ENCODE data around the gene HTR3D. TPM values are rescaled to one million over a fixed set of nuclear protein-coding genes. Genes with fewer than 3 reads are reported as not detected.

Gene HTR3D
- total RNA-seq, 4 donors from 2014 or later: not detected

DNA sequence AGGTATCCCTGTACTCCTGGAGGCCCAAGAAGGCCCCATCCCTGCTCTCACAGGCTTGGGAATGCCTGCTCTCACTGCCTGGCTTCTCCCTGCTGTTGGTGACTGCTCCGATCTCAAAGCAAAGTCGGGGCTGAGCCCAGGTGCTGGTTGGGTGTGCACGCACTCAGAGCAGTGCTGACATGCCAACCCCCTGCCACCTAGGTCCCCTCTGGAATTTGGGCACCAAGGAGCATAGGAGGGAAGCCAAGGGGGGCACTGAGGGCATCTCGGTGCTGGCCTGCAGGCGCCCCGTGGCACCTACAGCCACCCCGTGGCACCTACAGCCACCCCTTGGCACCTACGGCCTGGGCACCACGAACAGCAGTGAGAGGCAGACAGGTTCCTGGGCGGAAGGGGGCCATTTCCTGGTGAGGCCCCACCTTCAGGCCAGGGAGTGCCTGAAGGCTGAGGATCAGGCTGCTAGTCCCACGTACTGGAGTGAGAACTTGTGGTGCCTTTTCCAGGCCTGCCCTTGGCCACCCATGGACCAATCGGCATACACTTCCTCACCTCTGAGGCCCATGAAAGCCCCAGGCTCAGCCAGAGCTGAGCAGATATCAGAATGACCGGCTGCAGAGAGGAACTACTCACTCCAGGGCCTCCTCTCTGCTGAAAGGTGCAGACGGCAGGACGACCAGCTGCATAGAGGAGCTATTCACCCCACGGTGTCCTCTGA lies 49.7 kb downstream of the HTR3D start:
- Histone ChIP-seq H3K36me3 (no peaks in the 10 kb centered on the region), H3K27me3 (no peaks in the 10 kb centered on the region), H3K4me3 (no peak overlapping the region), H3K27ac (no peak overlapping the region), H3K4me1 (no peaks in the 10 kb centered on the region), H3K9me3 (no peaks in the 10 kb centered on the region)
- DNase-seq: no peak
- TF ChIP-seq POLR2AphosphoS5 (IDR thresholded peaks at IDR 0.05) (no peak), CTCF (IDR thresholded peaks at IDR 0.05) (no peak), EP300 (IDR thresholded peaks at IDR 0.05; ENCODE audit: low read depth) (no peak), POLR2A (IDR thresholded peaks at IDR 0.05) (no peak)
- 83 to 93% methylated on average over 3 to 16 of the region's 16 CpGs for WGBS, 2 donors (ENCODE audit: low coverage in 1 of 2)
- in situ Hi-C loops (cut with MboI; ENCODE audit: low pct_ligation_motif_present in 1 of 4, low pct_unique_long_range_greater_than_20kb in 1 of 4, low sequenced_read_pairs in 3 of 4) (no loop called here), intact Hi-C loops (cut with DNase I; ENCODE audit: low total_unique reads) (no loop called here)

- no peaks in the 10 kb centered on the region for H3K9me3 ChIP-seq
- H3K27ac ChIP-seq: no peak overlapping the region
- H3K36me3 ChIP-seq: no peaks in the 10 kb centered on the region
- no peaks in the 10 kb centered on the region for H3K27me3 ChIP-seq
- DNase-seq: no peak
- no peak overlapping the region for H3K4me3 ChIP-seq
- no peak for TF ChIP-seq POLR2AphosphoS5 (IDR thresholded peaks at IDR 0.05)
- no peak for TF ChIP-seq EP300 (IDR thresholded peaks at IDR 0.05; ENCODE audit: low read depth)
- no peak for TF ChIP-seq POLR2A (IDR thresholded peaks at IDR 0.05)
- no peak for TF ChIP-seq CTCF (IDR thresholded peaks at IDR 0.05)
- intact Hi-C loops (cut with DNase I; ENCODE audit: low total_unique reads): no loop called here
- in situ Hi-C loops (cut with MboI; ENCODE audit: low pct_ligation_motif_present in 1 of 4, low pct_unique_long_range_greater_than_20kb in 1 of 4, low sequenced_read_pairs in 3 of 4): no loop called here
- 92% methylated on average over 10 of the region's 10 CpGs; no CpG with 5 or more reads in 1 of the 2 donors for WGBS, 2 donors (ENCODE audit: low coverage in 1 of 2)
- H3K4me1 ChIP-seq: no peaks in the 10 kb centered on the region
Observed at GRCh38 chr3:184082034-184082433, 50.5 kb downstream of the HTR3D start.

DNA sequence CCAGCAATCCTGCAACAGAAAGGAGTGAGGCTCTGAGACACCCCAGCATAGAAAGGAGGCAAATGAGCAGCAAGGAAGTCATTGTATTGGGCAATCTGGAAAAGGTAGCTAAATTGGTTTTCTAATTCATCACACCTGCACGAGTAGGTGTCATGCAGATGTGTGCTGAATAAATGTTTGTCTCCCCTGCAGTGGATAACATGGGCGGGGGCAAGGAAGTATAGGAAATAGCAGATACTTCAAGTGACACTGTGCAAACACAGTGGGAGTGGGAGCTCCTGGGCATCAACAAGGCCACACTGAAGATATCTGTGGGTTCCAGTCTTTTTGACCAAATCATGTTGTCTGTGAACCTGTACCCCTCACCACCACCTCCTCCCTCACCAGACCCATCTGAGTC lies 50.9 kb downstream of the HTR3D start:
- 43% methylated on average over 2 of the region's 2 CpGs; no CpG with 5 or more reads in 1 of the 2 donors for WGBS, 2 donors (ENCODE audit: low coverage in 1 of 2)
- in situ Hi-C loops (cut with MboI; ENCODE audit: low pct_ligation_motif_present in 1 of 4, low pct_unique_long_range_greater_than_20kb in 1 of 4, low sequenced_read_pairs in 3 of 4): no loop called here
- H3K36me3 ChIP-seq: no peaks in the 10 kb centered on the region
- TF ChIP-seq POLR2A (IDR thresholded peaks at IDR 0.05) (no peak), CTCF (IDR thresholded peaks at IDR 0.05) (no peak), EP300 (IDR thresholded peaks at IDR 0.05; ENCODE audit: low read depth) (no peak), POLR2AphosphoS5 (IDR thresholded peaks at IDR 0.05) (no peak)
- H3K4me1 ChIP-seq: no peaks in the 10 kb centered on the region
- H3K4me3 ChIP-seq: no peak overlapping the region
- intact Hi-C loops (cut with DNase I; ENCODE audit: low total_unique reads): no loop called here
- no peaks in the 10 kb centered on the region for H3K9me3 ChIP-seq
- H3K27ac ChIP-seq: no peak overlapping the region
- no peak for DNase-seq
- H3K27me3 ChIP-seq: no peaks in the 10 kb centered on the region

DNA sequence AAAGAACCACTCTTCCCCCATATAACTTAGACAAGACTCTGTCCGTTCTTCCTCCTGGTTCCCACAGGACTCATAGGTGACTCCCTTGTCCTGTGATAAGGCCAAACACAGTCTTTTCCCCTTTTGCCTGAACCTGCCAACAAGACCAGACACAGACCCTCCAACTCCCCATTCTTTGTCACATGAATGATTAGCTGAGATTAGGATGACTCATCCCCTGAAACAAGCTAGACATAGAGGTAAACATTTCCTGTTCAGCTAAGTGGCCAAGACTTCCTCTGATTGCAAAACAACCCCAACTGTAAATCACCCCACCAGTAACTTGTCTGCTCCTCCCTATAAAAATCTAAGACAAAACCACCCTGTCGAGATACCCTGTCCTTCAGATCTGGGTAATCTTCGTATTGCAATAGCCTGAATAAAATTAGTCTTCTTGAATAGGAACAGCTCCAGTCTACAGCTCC lies 53.9 kb downstream of the HTR3D start:
- 66% methylated on average over 3 of the region's 3 CpGs; no CpG with 5 or more reads in 1 of the 2 donors for WGBS, 2 donors (ENCODE audit: low coverage in 1 of 2)
- in situ Hi-C loops (cut with MboI; ENCODE audit: low pct_ligation_motif_present in 1 of 4, low pct_unique_long_range_greater_than_20kb in 1 of 4, low sequenced_read_pairs in 3 of 4): no loop called here
- H3K4me1 ChIP-seq: no peaks in the 10 kb centered on the region
- intact Hi-C loops (cut with DNase I; ENCODE audit: low total_unique reads): no loop called here
- no peak for DNase-seq
- no peaks in the 10 kb centered on the region for H3K36me3 ChIP-seq
- TF ChIP-seq POLR2A (IDR thresholded peaks at IDR 0.05) (no peak), CTCF (IDR thresholded peaks at IDR 0.05) (no peak), EP300 (IDR thresholded peaks at IDR 0.05; ENCODE audit: low read depth) (no peak), POLR2AphosphoS5 (IDR thresholded peaks at IDR 0.05) (no peak)
- no peak overlapping the region for H3K4me3 ChIP-seq
- no peaks in the 10 kb centered on the region for H3K27me3 ChIP-seq
- H3K27ac ChIP-seq: no peak overlapping the region
- H3K9me3 ChIP-seq: no peaks in the 10 kb centered on the region

Small RNA genes lying within 50 kb of the gene (small RNA-seq; reads per million reads assigned to genes)
- 0 reads per million in 4 donors for gene RF00019

Other genes starting within 250 kb of the HTR3D start
- 1 to 10 TPM in 2 of 4 donors, not detected in 2; 1.4 to 2.1 TPM for gene MAP6D1, start 206.2 kb upstream of the HTR3D start, total RNA-seq
- gene PARL, start 146.9 kb upstream of the HTR3D start, total RNA-seq: 10 to 100 TPM; 27.3 to 61.3 (median 48.8) TPM
- 100 to 1,000 TPM in 1 of 4 donors, 10 to 100 TPM in 3; 74.1 to 168 (median 83.8) TPM for gene ABCC5, start 13.9 kb upstream of the HTR3D start, total RNA-seq
- under 1 TPM in 1 of 4 donors, not detected in 3; 0.48 TPM for gene HTR3C, start 21.3 kb downstream of the HTR3D start, total RNA-seq
- gene HTR3E, start 65.3 kb downstream of the HTR3D start, total RNA-seq: 1 to 10 TPM in 2 of 4 donors, under 1 TPM in 1, not detected in 1; 0.80 to 1.8 (median 1.3) TPM
- 10 to 100 TPM; 45.1 to 49.7 (median 48.1) TPM for gene EIF2B5, start 103.6 kb downstream of the HTR3D start, total RNA-seq
- 100 to 1,000 TPM in 1 of 4 donors, 10 to 100 TPM in 3; 54.1 to 174 (median 65.7) TPM for gene DVL3, start 123.6 kb downstream of the HTR3D start, total RNA-seq
- gene AP2M1, start 143.1 kb downstream of the HTR3D start, total RNA-seq: 100 to 1,000 TPM; 153 to 318 (median 182) TPM
- gene ABCF3, start 154.5 kb downstream of the HTR3D start, total RNA-seq: 100 to 1,000 TPM in 2 of 4 donors, 10 to 100 TPM in 2; 58.6 to 286 (median 133) TPM
- gene VWA5B2, start 197.8 kb downstream of the HTR3D start, total RNA-seq: 1 to 10 TPM in 2 of 4 donors, under 1 TPM in 1, not detected in 1; 0.95 to 5.0 (median 1.4) TPM
- gene ALG3, start 217.2 kb downstream of the HTR3D start, total RNA-seq: 10 to 100 TPM; 37.3 to 67.3 (median 52.2) TPM
- gene EEF1AKMT4, start 217.9 kb downstream of the HTR3D start, total RNA-seq: 1 to 10 TPM in 3 of 4 donors, not detected in 1; 4.0 to 7.3 (median 5.9) TPM
- gene CAMK2N2, start 229.8 kb downstream of the HTR3D start, total RNA-seq: not detected
- not detected for gene ECE2, start 244.3 kb downstream of the HTR3D start, total RNA-seq

Measured in transverse colon (tissue), 4 donors.